ENCODE data around the gene GTF2A1L.
"Not testable (repeated sequence)": the region's sequence is repeated elsewhere in the genome, so short reads cannot be mapped to it uniquely, and the experiment has no call there.

DNA sequence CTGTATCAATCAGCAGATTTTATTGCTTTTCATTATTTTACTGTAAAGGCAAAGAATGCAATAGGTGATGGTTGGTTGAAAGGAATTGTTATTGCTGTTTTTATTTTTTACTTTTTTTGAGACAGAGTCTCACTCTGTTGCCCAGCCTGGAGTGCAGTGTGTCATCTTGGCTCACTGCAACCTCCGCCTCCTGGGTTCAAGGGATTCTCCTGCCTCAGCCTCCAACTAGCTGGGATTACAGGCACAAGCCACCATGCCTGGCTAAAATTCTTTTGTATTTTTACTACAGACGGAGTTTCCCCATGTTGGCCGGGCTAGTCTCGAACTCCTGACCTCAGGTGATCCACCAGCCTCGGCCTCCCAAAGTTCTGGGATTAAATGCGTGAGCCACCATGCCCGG lies 20.9 kb upstream of the GTF2A1L start:
- not testable (repeated sequence) for TF ChIP-seq EZH2, EZH2phosphoT487 (IDR thresholded peaks at IDR 0.05)
- TF ChIP-seq, protein P1, sequence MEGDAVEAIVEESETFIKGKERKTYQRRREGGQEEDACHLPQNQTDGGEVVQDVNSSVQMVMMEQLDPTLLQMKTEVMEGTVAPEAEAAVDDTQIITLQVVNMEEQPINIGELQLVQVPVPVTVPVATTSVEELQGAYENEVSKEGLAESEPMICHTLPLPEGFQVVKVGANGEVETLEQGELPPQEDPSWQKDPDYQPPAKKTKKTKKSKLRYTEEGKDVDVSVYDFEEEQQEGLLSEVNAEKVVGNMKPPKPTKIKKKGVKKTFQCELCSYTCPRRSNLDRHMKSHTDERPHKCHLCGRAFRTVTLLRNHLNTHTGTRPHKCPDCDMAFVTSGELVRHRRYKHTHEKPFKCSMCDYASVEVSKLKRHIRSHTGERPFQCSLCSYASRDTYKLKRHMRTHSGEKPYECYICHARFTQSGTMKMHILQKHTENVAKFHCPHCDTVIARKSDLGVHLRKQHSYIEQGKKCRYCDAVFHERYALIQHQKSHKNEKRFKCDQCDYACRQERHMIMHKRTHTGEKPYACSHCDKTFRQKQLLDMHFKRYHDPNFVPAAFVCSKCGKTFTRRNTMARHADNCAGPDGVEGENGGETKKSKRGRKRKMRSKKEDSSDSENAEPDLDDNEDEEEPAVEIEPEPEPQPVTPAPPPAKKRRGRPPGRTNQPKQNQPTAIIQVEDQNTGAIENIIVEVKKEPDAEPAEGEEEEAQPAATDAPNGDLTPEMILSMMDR (IDR thresholded peaks at IDR 0.05): not testable (repeated sequence)
